Measurements from ENCODE around the gene ZNF491.
"Not testable (repeated sequence)": the region's sequence is repeated elsewhere in the genome, so short reads cannot be mapped to it uniquely, and the experiment has no call there.

ZNF491 gene

DNA sequence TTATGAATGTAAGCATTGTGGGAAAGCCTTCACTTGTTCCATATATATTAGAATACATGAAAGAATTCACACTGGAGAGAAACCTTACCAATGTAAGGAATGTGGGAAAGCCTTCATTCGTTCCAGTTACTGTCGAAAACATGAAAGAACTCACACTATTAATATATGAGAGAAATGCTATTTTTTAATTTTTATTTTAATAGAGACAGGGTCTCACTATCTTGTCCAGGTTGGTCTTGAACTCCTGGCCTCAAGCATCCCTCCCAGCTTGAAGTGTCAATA lies 8.7 kb downstream of the ZNF491 start:
- Histone ChIP-seq H3K36me3 (ENCODE audit: insufficient read depth, insufficient read length, low read length) (peaks cover 4% of the 10 kb centered on the region), H3K4me1 (ENCODE audit: insufficient read depth, insufficient read length) (no peaks in the 10 kb centered on the region), H3K27me3 (ENCODE audit: insufficient read depth, insufficient read length) (no peaks in the 10 kb centered on the region), H3K9ac (ENCODE audit: insufficient read length, low read depth) (no peak overlapping the region), H3K4me3 (ENCODE audit: insufficient read length, low read depth) (no peak overlapping the region), H3K9me3 (ENCODE audit: insufficient read depth, low read length) (peaks cover 38% of the 10 kb centered on the region)
- DNase-seq (ENCODE audit: low read depth, low spot score), result no peak
- no peak for TF ChIP-seq SUZ12 (IDR thresholded peaks at IDR 0.05; ENCODE audit: extremely low read depth, insufficient read depth, insufficient read length)
- no peak for TF ChIP-seq ZNF274 (IDR thresholded peaks at IDR 0.05; ENCODE audit: low read depth, low read length)
- TF ChIP-seq YY1 (IDR thresholded peaks at IDR 0.05; ENCODE audit: insufficient read depth, insufficient read length), result no peak

- peaks cover 6% of the 10 kb centered on the region for H3K27me3 ChIP-seq (ENCODE audit: insufficient read depth, insufficient read length)
- peaks cover 16% of the 10 kb centered on the region for H3K36me3 ChIP-seq (ENCODE audit: insufficient read depth, insufficient read length, low read length)
- no peak for DNase-seq (ENCODE audit: low read depth, low spot score)
- peak overlapping the region; percentile 25 for H3K9ac ChIP-seq (ENCODE audit: insufficient read length, low read depth)
- TF ChIP-seq YY1 (IDR thresholded peaks at IDR 0.05; ENCODE audit: insufficient read depth, insufficient read length) (no peak), SUZ12 (IDR thresholded peaks at IDR 0.05; ENCODE audit: extremely low read depth, insufficient read depth, insufficient read length) (no peak), ZNF274 (IDR thresholded peaks at IDR 0.05; ENCODE audit: low read depth, low read length) (no peak)
- H3K9me3 ChIP-seq (ENCODE audit: insufficient read depth, low read length), result no peaks in the 10 kb centered on the region
- H3K4me1 ChIP-seq (ENCODE audit: insufficient read depth, insufficient read length), result no peaks in the 10 kb centered on the region
- H3K4me3 ChIP-seq (ENCODE audit: insufficient read length, low read depth), result peak overlapping the region; percentile 99
Observed at GRCh38 chr19:11813703-11814028, 15.3 kb downstream of the ZNF491 start.

DNA sequence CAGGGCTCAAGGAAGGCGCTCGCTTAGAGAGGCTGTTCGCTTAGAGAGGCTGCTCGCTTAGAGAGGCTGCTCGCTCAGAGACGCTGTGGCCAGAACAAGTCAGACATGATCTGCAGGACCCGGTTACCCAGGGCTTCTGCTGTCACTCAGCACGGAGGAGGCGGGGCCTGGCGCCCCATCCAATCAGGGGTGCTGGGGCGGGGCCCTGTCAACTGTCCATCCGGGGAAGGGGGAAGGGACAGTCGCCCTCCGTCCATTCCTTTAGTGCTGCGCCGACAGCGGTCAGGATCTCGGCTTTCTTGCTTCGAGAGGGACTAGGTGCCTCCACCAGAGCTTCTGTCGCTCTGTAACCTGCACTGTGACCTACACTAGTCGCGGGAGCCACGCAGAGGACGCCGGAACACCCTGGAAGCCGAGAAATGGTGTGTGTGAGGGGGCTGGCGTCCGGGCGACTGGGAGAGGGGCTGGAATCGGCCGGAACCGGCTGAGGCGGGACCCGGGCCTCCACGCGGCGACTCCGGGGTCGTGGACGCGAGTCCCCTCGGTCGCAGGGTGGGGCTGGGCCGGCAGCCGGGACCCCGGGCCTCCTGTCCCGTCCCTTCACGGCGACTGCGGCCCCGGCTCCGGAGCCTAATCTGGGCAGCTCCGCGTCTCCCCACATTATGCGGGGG lies 15.8 kb downstream of the ZNF491 start, which contains the start of gene ZNF440:
ZNF440 (plus strand) TSS at position 245 of the 671 bp plus-strand sequence; CDS start at position 420, 175 bp downstream.
- H3K4me1 ChIP-seq (ENCODE audit: insufficient read depth, insufficient read length), result no peaks in the 10 kb centered on the region
- peak; percentile 96 for DNase-seq (ENCODE audit: low read depth, low spot score)
- H3K27me3 ChIP-seq (ENCODE audit: insufficient read depth, insufficient read length), result peaks cover 6% of the 10 kb centered on the region
- H3K36me3 ChIP-seq (ENCODE audit: insufficient read depth, insufficient read length, low read length), result peaks cover 21% of the 10 kb centered on the region
- TF ChIP-seq YY1 (IDR thresholded peaks at IDR 0.05; ENCODE audit: insufficient read depth, insufficient read length), result no peak
- TF ChIP-seq SUZ12 (IDR thresholded peaks at IDR 0.05; ENCODE audit: extremely low read depth, insufficient read depth, insufficient read length), result no peak
- no peak for TF ChIP-seq ZNF274 (IDR thresholded peaks at IDR 0.05; ENCODE audit: low read depth, low read length)
- H3K9ac ChIP-seq (ENCODE audit: insufficient read length, low read depth), result peak within 1 kb of the TSS; percentile 97
- H3K9me3 ChIP-seq (ENCODE audit: insufficient read depth, low read length), result no peaks in the 10 kb centered on the region
- H3K4me3 ChIP-seq (ENCODE audit: insufficient read length, low read depth), result peak within 1 kb of the TSS; percentile 99

- H3K4me3 ChIP-seq (ENCODE audit: insufficient read length, low read depth), result peak overlapping the region; percentile 99
- no peak for DNase-seq (ENCODE audit: low read depth, low spot score)
- H3K9me3 ChIP-seq (ENCODE audit: insufficient read depth, low read length), result no peaks in the 10 kb centered on the region
- H3K9ac ChIP-seq (ENCODE audit: insufficient read length, low read depth), result peak overlapping the region; percentile 97
- H3K4me1 ChIP-seq (ENCODE audit: insufficient read depth, insufficient read length), result no peaks in the 10 kb centered on the region
- peaks cover 26% of the 10 kb centered on the region for H3K36me3 ChIP-seq (ENCODE audit: insufficient read depth, insufficient read length, low read length)
- H3K27me3 ChIP-seq (ENCODE audit: insufficient read depth, insufficient read length), result peaks cover 6% of the 10 kb centered on the region
- TF ChIP-seq YY1 (IDR thresholded peaks at IDR 0.05; ENCODE audit: insufficient read depth, insufficient read length) (no peak), SUZ12 (IDR thresholded peaks at IDR 0.05; ENCODE audit: extremely low read depth, insufficient read depth, insufficient read length) (no peak)
Observed at GRCh38 chr19:11814700-11815035, 16.3 kb downstream of the ZNF491 start.

DNA sequence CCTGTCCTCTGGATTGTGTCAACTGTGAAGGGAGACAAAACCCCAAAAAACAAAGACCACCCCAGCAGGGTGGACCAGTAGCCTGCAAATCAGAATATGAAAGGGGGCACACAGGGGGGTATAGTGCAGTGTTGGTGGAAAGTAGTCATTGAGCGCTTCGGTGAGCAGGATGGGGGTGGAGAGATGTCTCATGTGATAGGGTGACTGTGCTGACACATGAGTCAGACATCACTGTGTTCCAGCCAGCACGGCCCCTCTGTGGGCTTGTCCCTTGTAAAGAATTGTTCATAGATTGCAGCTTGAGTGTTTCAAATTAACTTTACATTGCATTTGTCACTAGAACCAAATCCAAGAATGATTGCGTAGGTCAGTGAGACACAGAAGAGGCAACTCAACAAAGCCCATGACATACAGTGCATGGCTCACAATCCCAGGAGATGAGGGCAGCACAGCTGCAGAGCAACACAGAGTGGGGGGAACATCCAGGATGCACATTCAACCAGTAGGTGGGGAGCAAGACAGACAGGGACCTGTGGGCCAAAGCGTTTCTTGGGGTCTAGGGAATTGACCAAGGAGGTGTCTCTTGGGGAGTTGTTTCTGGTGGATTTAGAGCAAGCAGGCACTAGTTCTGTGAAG lies 23.3 kb downstream of the ZNF491 start:
- Histone ChIP-seq H3K4me3 (ENCODE audit: insufficient read length, low read depth) (no peak overlapping the region), H3K4me1 (ENCODE audit: insufficient read depth, insufficient read length) (no peaks in the 10 kb centered on the region), H3K9ac (ENCODE audit: insufficient read length, low read depth) (no peak overlapping the region), H3K27me3 (ENCODE audit: insufficient read depth, insufficient read length) (no peaks in the 10 kb centered on the region), H3K36me3 (ENCODE audit: insufficient read depth, insufficient read length, low read length) (peaks cover 58% of the 10 kb centered on the region), H3K9me3 (ENCODE audit: insufficient read depth, low read length) (no peaks in the 10 kb centered on the region)
- DNase-seq (ENCODE audit: low read depth, low spot score), result no peak
- TF ChIP-seq ZNF274 (IDR thresholded peaks at IDR 0.05; ENCODE audit: low read depth, low read length), result no peak
- TF ChIP-seq YY1 (IDR thresholded peaks at IDR 0.05; ENCODE audit: insufficient read depth, insufficient read length), result no peak
- TF ChIP-seq SUZ12 (IDR thresholded peaks at IDR 0.05; ENCODE audit: extremely low read depth, insufficient read depth, insufficient read length), result no peak

DNA sequence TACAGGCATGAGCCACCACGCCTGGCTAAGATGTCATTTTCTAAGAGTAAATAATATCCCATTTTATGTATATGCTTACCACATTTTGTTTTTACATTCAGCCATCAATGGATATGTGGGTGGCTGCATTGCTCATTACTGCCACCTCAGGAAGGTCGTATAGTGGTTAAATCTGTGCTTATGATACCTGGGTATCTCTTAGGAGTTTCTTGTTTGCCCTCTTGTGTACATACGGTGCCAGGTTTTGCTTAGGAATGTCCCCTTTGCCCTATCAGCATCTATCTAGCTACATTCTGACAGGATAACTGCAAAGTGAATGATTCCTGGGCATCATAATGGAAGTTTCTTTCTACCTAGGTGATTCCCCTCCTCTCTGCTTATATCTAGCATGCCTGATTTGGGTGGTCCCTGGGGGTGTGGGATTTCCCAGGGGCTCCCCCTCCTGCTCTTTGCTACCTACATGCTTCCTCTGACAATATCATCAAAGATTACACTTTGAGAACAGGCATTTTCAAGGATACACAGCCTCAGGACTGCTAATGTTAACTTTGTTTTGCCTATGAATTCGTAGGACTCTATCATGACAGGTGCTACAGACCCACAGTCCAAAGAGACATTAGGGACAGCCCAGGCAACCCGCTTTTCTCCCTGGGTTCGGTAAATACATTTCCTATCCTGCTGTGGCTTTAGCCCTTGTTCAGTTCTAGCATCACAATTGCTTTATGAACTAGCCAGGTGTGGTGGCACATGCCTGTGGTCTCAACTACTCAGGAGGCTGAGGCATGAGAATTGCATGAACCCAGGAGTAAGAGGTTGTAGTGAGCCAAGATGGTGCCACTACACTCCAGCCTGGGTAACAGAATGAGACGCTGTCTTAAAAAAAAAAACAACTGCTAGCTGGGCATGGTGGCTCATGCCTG lies 30.9 kb downstream of the ZNF491 start:
- H3K9me3 ChIP-seq (ENCODE audit: insufficient read depth, low read length), result peaks cover 44% of the 10 kb centered on the region
- not testable (repeated sequence) for H3K4me1 ChIP-seq (ENCODE audit: insufficient read depth, insufficient read length); DNase-seq (ENCODE audit: low read depth, low spot score); H3K4me3 ChIP-seq (ENCODE audit: insufficient read length, low read depth); H3K9ac ChIP-seq (ENCODE audit: insufficient read length, low read depth); H3K27me3 ChIP-seq (ENCODE audit: insufficient read depth, insufficient read length)
- H3K36me3 ChIP-seq (ENCODE audit: insufficient read depth, insufficient read length, low read length), result peaks cover 67% of the 10 kb centered on the region

GRCh38 chr19:11832253-11832912 lies 34.1 kb downstream of the ZNF491 start:
- peaks cover 64% of the 10 kb centered on the region for H3K36me3 ChIP-seq (ENCODE audit: insufficient read depth, insufficient read length, low read length)
- H3K9ac ChIP-seq (ENCODE audit: insufficient read length, low read depth), result no peak overlapping the region
- no peaks in the 10 kb centered on the region for H3K4me1 ChIP-seq (ENCODE audit: insufficient read depth, insufficient read length)
- no peaks in the 10 kb centered on the region for H3K27me3 ChIP-seq (ENCODE audit: insufficient read depth, insufficient read length)
- peaks cover 46% of the 10 kb centered on the region for H3K9me3 ChIP-seq (ENCODE audit: insufficient read depth, low read length)
- no peak overlapping the region for H3K4me3 ChIP-seq (ENCODE audit: insufficient read length, low read depth)
- TF ChIP-seq SUZ12 (IDR thresholded peaks at IDR 0.05; ENCODE audit: extremely low read depth, insufficient read depth, insufficient read length) (no peak), YY1 (IDR thresholded peaks at IDR 0.05; ENCODE audit: insufficient read depth, insufficient read length) (no peak), ZNF274 (IDR thresholded peaks at IDR 0.05; ENCODE audit: low read depth, low read length) (no peak)
- DNase-seq (ENCODE audit: low read depth, low spot score), result no peak
